ENCODE results near the gene FLNC.

GRCh38 chr7:128804484-128804883, 25.7 kb upstream of the FLNC start:
- TF ChIP-seq REST (IDR thresholded peaks at IDR 0.05; ENCODE audit: low read depth, low read length), result no peak
- no peak for TF ChIP-seq CTCF (IDR thresholded peaks at IDR 0.05)
- TF ChIP-seq GABPA (IDR thresholded peaks at IDR 0.05; ENCODE audit: low read depth), result no peak
- no peak for TF ChIP-seq NRF1 (IDR thresholded peaks at IDR 0.05; ENCODE audit: low read depth, low read length)
- TF ChIP-seq, protein P1, sequence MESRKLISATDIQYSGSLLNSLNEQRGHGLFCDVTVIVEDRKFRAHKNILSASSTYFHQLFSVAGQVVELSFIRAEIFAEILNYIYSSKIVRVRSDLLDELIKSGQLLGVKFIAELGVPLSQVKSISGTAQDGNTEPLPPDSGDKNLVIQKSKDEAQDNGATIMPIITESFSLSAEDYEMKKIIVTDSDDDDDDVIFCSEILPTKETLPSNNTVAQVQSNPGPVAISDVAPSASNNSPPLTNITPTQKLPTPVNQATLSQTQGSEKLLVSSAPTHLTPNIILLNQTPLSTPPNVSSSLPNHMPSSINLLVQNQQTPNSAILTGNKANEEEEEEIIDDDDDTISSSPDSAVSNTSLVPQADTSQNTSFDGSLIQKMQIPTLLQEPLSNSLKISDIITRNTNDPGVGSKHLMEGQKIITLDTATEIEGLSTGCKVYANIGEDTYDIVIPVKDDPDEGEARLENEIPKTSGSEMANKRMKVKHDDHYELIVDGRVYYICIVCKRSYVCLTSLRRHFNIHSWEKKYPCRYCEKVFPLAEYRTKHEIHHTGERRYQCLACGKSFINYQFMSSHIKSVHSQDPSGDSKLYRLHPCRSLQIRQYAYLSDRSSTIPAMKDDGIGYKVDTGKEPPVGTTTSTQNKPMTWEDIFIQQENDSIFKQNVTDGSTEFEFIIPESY (IDR thresholded peaks at IDR 0.05; ENCODE audit: borderline replicate concordance, low read depth), result no peak
- TF ChIP-seq USF2 (IDR thresholded peaks at IDR 0.05; ENCODE audit: borderline replicate concordance, low read depth, low read length), result no peak
- no peak for TF ChIP-seq RFX5 (IDR thresholded peaks at IDR 0.05; ENCODE audit: low read length)
- no peak for TF ChIP-seq RAD21 (IDR thresholded peaks at IDR 0.05; ENCODE audit: low read length)
- TF ChIP-seq JUND (IDR thresholded peaks at IDR 0.05), result no peak
- TF ChIP-seq TCF12 (IDR thresholded peaks at IDR 0.05), result no peak
- TF ChIP-seq FOSL2 (IDR thresholded peaks at IDR 0.05; ENCODE audit: borderline replicate concordance, low read depth), result no peak
- TF ChIP-seq RCOR1 (IDR thresholded peaks at IDR 0.05; ENCODE audit: low read length), result no peak

Measured in SK-N-SH (cell line).